ENCODE results near the gene DBI. TPM values are rescaled to one million over a fixed set of nuclear protein-coding genes. Genes with fewer than 3 reads are reported as not detected.

Gene DBI
- total and polyA plus RNA-seq, 2 of the 13 experiments (the other 11 are each of a cell fraction or from before 2014, with no cell fraction given) = 330 to 659 TPM

- TF ChIP-seq ZNF770 (CRISPR knock-in tag; IDR thresholded peaks at IDR 0.05) (no peak; the same call in 1 of the 2 replicates), ELF4 (CRISPR knock-in tag; IDR thresholded peaks at IDR 0.05; ENCODE audit: borderline replicate concordance) (no peak; the same call in 1 of the 2 replicates), ZFP62 (CRISPR knock-in tag; IDR thresholded peaks at IDR 0.05) (no peak), ARHGAP35 (CRISPR knock-in tag; IDR thresholded peaks at IDR 0.05; ENCODE audit: borderline replicate concordance) (no peak), CCAR2 (optimal IDR thresholded peaks at IDR 0.05; ENCODE audit: low read depth, low read length) (no peak), ZNF251 (CRISPR knock-in tag; IDR thresholded peaks at IDR 0.05) (no peak), PCBP1 (IDR thresholded peaks at IDR 0.05; ENCODE audit: borderline replicate concordance, low read depth, low read length) (0 out of 2 replicates have a peak, but pooled peaks have one; percentile 57), ZNF7 (CRISPR knock-in tag; IDR thresholded peaks at IDR 0.05) (no peak), FOSL2 (CRISPR knock-in tag; IDR thresholded peaks at IDR 0.05) (no peak), ZFP37 (CRISPR knock-in tag; IDR thresholded peaks at IDR 0.05; ENCODE audit: borderline replicate concordance) (0 out of 2 replicates have a peak, but pooled peaks have one; percentile 57), PBX3 (CRISPR knock-in tag; IDR thresholded peaks at IDR 0.05; ENCODE audit: borderline replicate concordance) (no peak), KMT2A (CRISPR knock-in tag; IDR thresholded peaks at IDR 0.05) (no peak; the same call in 1 of the 2 replicates), NR2F6 (IDR thresholded peaks at IDR 0.05) (peak; percentile 45; the same call in 1 of the 2 replicates), NR2F6 (CRISPR knock-in tag; IDR thresholded peaks at IDR 0.05) (peak; percentile 65; the same call in 1 of the 2 replicates), HNF1B (CRISPR knock-in tag; IDR thresholded peaks at IDR 0.05) (no peak), GPBP1L1 (CRISPR knock-in tag; IDR thresholded peaks at IDR 0.05) (no peak), FLYWCH1 (CRISPR knock-in tag; IDR thresholded peaks at IDR 0.05) (no peak), TGIF2 (CRISPR knock-in tag; IDR thresholded peaks at IDR 0.05) (no peak), MEIS1 (CRISPR knock-in tag; IDR thresholded peaks at IDR 0.05; ENCODE audit: borderline replicate concordance) (peak; percentile 47; the same call in 1 of the 2 replicates), ZNF326 (CRISPR knock-in tag; IDR thresholded peaks at IDR 0.05; ENCODE audit: borderline replicate concordance) (0 out of 2 replicates have a peak, but pooled peaks have one; percentile 44), TBL1XR1 (IDR thresholded peaks at IDR 0.05; ENCODE audit: borderline replicate concordance, low read length, partially characterized antibody) (no peak), ZNF24 (IDR thresholded peaks at IDR 0.05) (no peak)
Observed at GRCh38 chr2:119367472-119368099, 809 bp downstream of the DBI start (continued).

Measured in HepG2 (cell line).